HEK293 (cell line): ENCODE data around the gene WFDC12.

ENCODE experiments used
- CTCF ChIP-seq: fragments of 450-650 bp; formaldehyde crosslinking; IDR thresholded peaks from 2 replicates; pipeline ENCODE4 v1.5.1; 2016; ENCODE audit warnings: missing biosample characterization, missing genetic modification characterization
- KLF9 ChIP-seq: fragments of 450-650 bp; formaldehyde crosslinking; IDR thresholded peaks from 2 replicates; pipeline ENCODE4 v1.5.1; 2016; ENCODE audit warnings: missing biosample characterization, missing genetic modification characterization, low read depth
- SP2 ChIP-seq: fragments of 450-650 bp; formaldehyde crosslinking; IDR thresholded peaks from 2 replicates; pipeline ENCODE4 v1.5.1; 2016; ENCODE audit warnings: missing biosample characterization, missing genetic modification characterization
- ZIC2 ChIP-seq: fragments of 450-650 bp; formaldehyde crosslinking; IDR thresholded peaks from 2 replicates; pipeline ENCODE4 v1.5.1; 2016; ENCODE audit warnings: missing biosample characterization, missing genetic modification characterization
- ZNF140 ChIP-seq: fragments of 450-650 bp; formaldehyde crosslinking; IDR thresholded peaks from 2 replicates; pipeline ENCODE4 v1.5.1; 2016; ENCODE audit warnings: missing biosample characterization, missing genetic modification characterization
- ZNF426 ChIP-seq: fragments of 450-650 bp; formaldehyde crosslinking; IDR thresholded peaks from 2 replicates; pipeline ENCODE4 v1.5.1; 2017; ENCODE audit warnings: missing biosample characterization, missing genetic modification characterization, mild to moderate bottlenecking, inconsistent platforms, moderate library complexity
- ZSCAN23 ChIP-seq: fragments of 450-650 bp; formaldehyde crosslinking; IDR thresholded peaks from 2 replicates; pipeline ENCODE4 v1.5.1; 2016; ENCODE audit warnings: missing biosample characterization, missing genetic modification characterization
- ZSCAN30 ChIP-seq: fragments of 450-650 bp; IDR thresholded peaks from 2 replicates; pipeline ENCODE4 v1.5.1; 2018; ENCODE audit warnings: missing biosample characterization, mild to moderate bottlenecking, missing genetic modification characterization, moderate library complexity
- TF ChIP-seq, protein P1 (sequence below): fragments of 450-650 bp; formaldehyde crosslinking; IDR thresholded peaks from 2 replicates; pipeline ENCODE4 v1.5.1; 2016; ENCODE audit warnings: missing biosample characterization, missing genetic modification characterization, borderline replicate concordance
- TF ChIP-seq, protein P2 (sequence below): fragments of 450-650 bp; formaldehyde crosslinking; IDR thresholded peaks from 2 replicates; pipeline ENCODE4 v1.5.1; 2016; ENCODE audit warnings: missing biosample characterization, missing genetic modification characterization

DNA sequence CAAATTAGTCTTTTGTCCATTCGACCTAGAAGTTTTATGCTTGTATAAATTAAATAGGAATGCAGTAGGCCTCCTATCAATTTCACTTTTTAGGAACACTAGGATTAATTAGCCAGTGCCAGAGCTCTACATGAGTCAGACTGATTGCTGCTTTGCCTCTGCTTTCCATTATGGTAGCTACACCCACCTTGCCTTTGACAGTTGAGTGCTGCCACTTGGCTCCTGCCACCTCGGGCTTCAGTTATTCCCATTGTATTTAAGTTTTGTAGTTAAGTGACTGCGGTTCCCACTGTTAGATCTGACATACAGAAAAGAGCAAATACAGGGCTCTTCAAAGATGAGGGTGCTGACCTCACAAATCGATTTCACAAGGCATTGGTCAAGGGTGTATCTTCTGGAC is 16.6 kb upstream of the WFDC12 start:
- TF ChIP-seq KLF9 (tag by site-specific recombination) = no peak
- TF ChIP-seq SP2 (tag by site-specific recombination) = no peak
- TF ChIP-seq, protein P1, sequence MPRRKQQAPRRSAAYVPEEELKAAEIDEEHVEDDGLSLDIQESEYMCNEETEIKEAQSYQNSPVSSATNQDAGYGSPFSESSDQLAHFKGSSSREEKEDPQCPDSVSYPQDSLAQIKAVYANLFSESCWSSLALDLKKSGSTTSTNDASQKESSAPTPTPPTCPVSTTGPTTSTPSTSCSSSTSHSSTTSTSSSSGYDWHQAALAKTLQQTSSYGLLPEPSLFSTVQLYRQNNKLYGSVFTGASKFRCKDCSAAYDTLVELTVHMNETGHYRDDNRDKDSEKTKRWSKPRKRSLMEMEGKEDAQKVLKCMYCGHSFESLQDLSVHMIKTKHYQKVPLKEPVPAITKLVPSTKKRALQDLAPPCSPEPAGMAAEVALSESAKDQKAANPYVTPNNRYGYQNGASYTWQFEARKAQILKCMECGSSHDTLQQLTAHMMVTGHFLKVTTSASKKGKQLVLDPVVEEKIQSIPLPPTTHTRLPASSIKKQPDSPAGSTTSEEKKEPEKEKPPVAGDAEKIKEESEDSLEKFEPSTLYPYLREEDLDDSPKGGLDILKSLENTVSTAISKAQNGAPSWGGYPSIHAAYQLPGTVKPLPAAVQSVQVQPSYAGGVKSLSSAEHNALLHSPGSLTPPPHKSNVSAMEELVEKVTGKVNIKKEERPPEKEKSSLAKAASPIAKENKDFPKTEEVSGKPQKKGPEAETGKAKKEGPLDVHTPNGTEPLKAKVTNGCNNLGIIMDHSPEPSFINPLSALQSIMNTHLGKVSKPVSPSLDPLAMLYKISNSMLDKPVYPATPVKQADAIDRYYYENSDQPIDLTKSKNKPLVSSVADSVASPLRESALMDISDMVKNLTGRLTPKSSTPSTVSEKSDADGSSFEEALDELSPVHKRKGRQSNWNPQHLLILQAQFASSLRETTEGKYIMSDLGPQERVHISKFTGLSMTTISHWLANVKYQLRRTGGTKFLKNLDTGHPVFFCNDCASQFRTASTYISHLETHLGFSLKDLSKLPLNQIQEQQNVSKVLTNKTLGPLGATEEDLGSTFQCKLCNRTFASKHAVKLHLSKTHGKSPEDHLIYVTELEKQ (tag by site-specific recombination) = no peak
- TF ChIP-seq CTCF (tag by site-specific recombination) = no peak
- TF ChIP-seq ZNF140 (tag by site-specific recombination) = no peak
- TF ChIP-seq ZSCAN23 = no peak
- no peak for TF ChIP-seq ZIC2 (tag by site-specific recombination)
- TF ChIP-seq ZSCAN30 (tag by site-specific recombination) = no peak
- no peak for TF ChIP-seq ZNF426 (tag by site-specific recombination)
- TF ChIP-seq, protein P2, sequence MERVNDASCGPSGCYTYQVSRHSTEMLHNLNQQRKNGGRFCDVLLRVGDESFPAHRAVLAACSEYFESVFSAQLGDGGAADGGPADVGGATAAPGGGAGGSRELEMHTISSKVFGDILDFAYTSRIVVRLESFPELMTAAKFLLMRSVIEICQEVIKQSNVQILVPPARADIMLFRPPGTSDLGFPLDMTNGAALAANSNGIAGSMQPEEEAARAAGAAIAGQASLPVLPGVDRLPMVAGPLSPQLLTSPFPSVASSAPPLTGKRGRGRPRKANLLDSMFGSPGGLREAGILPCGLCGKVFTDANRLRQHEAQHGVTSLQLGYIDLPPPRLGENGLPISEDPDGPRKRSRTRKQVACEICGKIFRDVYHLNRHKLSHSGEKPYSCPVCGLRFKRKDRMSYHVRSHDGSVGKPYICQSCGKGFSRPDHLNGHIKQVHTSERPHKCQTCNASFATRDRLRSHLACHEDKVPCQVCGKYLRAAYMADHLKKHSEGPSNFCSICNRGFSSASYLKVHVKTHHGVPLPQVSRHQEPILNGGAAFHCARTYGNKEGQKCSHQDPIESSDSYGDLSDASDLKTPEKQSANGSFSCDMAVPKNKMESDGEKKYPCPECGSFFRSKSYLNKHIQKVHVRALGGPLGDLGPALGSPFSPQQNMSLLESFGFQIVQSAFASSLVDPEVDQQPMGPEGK (tag by site-specific recombination) = no peak
